ENCODE measurements around the gene IQSEC2. TPM values are rescaled to one million over a fixed set of nuclear protein-coding genes. Genes with fewer than 3 reads are reported as not detected.

Gene IQSEC2
- total RNA-seq, 4 donors from 2014 or later, result 10.1 to 25.7 (median 16.8) TPM

GRCh38 chrX:53257670-53258423, 23.5 kb downstream of the IQSEC2 start:
- 85 to 87% methylated on average over 3 to 5 of the region's 6 CpGs for WGBS, 2 donors (ENCODE audit: low coverage in 1 of 2)
- no peaks in the 10 kb centered on the region for H3K27me3 ChIP-seq
- no peak for TF ChIP-seq POLR2A (IDR thresholded peaks at IDR 0.05)
- no peak for ATAC-seq
- no peak overlapping the region for H3K27ac ChIP-seq
- no peaks in the 10 kb centered on the region for H3K4me1 ChIP-seq
- H3K36me3 ChIP-seq, result peaks cover 0 to 18% of the 10 kb centered on the region in 2 donors
- no peak overlapping the region for H3K4me3 ChIP-seq
- H3K9me3 ChIP-seq, result no peaks in the 10 kb centered on the region

- ATAC-seq, result no peak
- Histone ChIP-seq H3K27me3 (no peaks in the 10 kb centered on the region), H3K36me3 (peaks cover 0 to 23% of the 10 kb centered on the region in 2 donors), H3K4me1 (no peaks in the 10 kb centered on the region), H3K27ac (no peak overlapping the region), H3K9me3 (no peaks in the 10 kb centered on the region), H3K4me3 (no peak overlapping the region)
- TF ChIP-seq CTCF (IDR thresholded peaks at IDR 0.05) (no peak), EP300 (IDR thresholded peaks at IDR 0.05) (no peak), POLR2AphosphoS5 (IDR thresholded peaks at IDR 0.05) (no peak), POLR2A (IDR thresholded peaks at IDR 0.05) (no peak)
- WGBS, 2 donors (ENCODE audit: low coverage in 1 of 2), result 59 to 100% methylated on average over 1 to 5 of the region's 13 CpGs
Measured at GRCh38 chrX:53257166-53257565, 24.2 kb downstream of the IQSEC2 start.

GRCh38 chrX:53256446-53257041, 24.8 kb downstream of the IQSEC2 start:
- WGBS, 2 donors (ENCODE audit: low coverage in 1 of 2), result 86% methylated on average over 4 of the region's 17 CpGs; no CpG with 5 or more reads in 1 of the 2 donors
- Histone ChIP-seq H3K27me3 (no peaks in the 10 kb centered on the region), H3K36me3 (peaks cover 0 to 23% of the 10 kb centered on the region in 2 donors)

GRCh38 chrX:53255738-53256191, 25.6 kb downstream of the IQSEC2 start:
- Histone ChIP-seq H3K36me3 (peaks cover 0 to 30% of the 10 kb centered on the region in 2 donors), H3K27me3 (no peaks in the 10 kb centered on the region), H3K4me1 (no peaks in the 10 kb centered on the region), H3K4me3 (no peak overlapping the region), H3K9me3 (no peaks in the 10 kb centered on the region), H3K27ac (no peak overlapping the region)
- no peak for ATAC-seq
- TF ChIP-seq EP300 (IDR thresholded peaks at IDR 0.05) (no peak), POLR2A (IDR thresholded peaks at IDR 0.05) (no peak), CTCF (IDR thresholded peaks at IDR 0.05) (no peak), POLR2AphosphoS5 (IDR thresholded peaks at IDR 0.05) (no peak)
- 100% methylated on average over 1 of the region's 9 CpGs; no CpG with 5 or more reads in 1 of the 2 donors for WGBS, 2 donors (ENCODE audit: low coverage in 1 of 2)

More at GRCh38 chrX:53256446-53257041, 24.8 kb downstream of the IQSEC2 start:
- Histone ChIP-seq H3K4me1 (no peaks in the 10 kb centered on the region), H3K4me3 (no peak overlapping the region), H3K27ac (no peak overlapping the region), H3K9me3 (no peaks in the 10 kb centered on the region)
- no peak for TF ChIP-seq POLR2A (IDR thresholded peaks at IDR 0.05)
- TF ChIP-seq EP300 (IDR thresholded peaks at IDR 0.05), result no peak
- no peak for ATAC-seq

- Histone ChIP-seq H3K36me3 (peaks cover 0 to 40% of the 10 kb centered on the region in 2 donors), H3K4me1 (no peaks in the 10 kb centered on the region), H3K27ac (no peak overlapping the region), H3K27me3 (no peaks in the 10 kb centered on the region), H3K9me3 (no peaks in the 10 kb centered on the region), H3K4me3 (no peak overlapping the region)
- TF ChIP-seq EP300 (IDR thresholded peaks at IDR 0.05) (no peak), POLR2AphosphoS5 (IDR thresholded peaks at IDR 0.05) (no peak), POLR2A (IDR thresholded peaks at IDR 0.05) (no peak), CTCF (IDR thresholded peaks at IDR 0.05) (no peak)
- no peak for ATAC-seq
- WGBS, 2 donors (ENCODE audit: low coverage in 1 of 2), result 100% methylated on average over 4 of the region's 22 CpGs; no CpG with 5 or more reads in 1 of the 2 donors
Measured at GRCh38 chrX:53254570-53255461, 26.6 kb downstream of the IQSEC2 start.
